ENCODE results near the gene AZIN2. TPM values are rescaled to one million over a fixed set of nuclear protein-coding genes. Genes with fewer than 3 reads are reported as not detected.

AZIN2 gene
- 9.6 to 15.1 TPM (median 14.4 TPM) in 3 replicates for total RNA-seq

DNA sequence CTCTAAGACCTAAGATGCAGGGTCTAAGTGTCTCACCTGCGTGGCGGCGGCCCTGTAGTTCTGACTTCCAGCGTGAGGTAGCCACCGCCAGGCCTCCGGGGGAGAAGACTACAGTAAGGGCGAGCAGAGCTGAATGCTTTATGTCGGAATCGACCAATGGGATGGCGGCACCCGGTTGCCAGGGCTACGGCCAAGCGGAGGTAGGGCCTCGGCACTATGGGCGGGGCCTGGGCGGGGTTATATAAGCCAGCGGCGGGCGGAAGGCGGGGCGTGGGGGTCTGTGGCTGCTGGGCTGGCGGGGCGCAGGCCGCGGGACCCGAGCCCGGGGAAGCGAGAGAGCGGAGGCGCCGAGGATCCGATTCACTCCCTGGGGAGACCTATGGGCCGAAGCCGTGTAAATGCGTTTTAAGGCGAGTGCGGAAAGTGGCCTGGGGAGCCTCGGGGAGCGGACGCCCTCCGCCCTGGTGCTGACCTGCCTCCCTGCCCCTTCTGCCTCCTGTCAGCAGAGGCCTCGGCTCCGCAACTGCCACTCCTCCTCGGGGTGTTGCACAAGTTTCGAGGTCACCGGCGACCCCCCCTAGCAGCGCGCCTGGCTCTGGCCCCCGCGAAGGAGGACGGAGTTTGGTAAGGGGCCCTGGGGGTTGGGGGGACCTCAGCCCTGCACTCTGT, at the start of gene AZIN2:
TSS of gene AZIN2 (plus strand) at position 269 of the 669 bp plus-strand sequence. CDS start 1,097 bp downstream, outside the sequence.
- Mint-ChIP-seq H3K36me3 (no peaks in the 10 kb centered on the region), H3K27me3 (ENCODE audit: low read depth) (peaks cover 15% of the 10 kb centered on the region), H3K27ac (peak within 1 kb of the TSS; percentile 39), H3K4me1 (peaks cover 13% of the 10 kb centered on the region), H3K4me3 (peak within 1 kb of the TSS; percentile 69), H3K9me3 (no peaks in the 10 kb centered on the region)
- peak; percentile 98 to 99 for DNase-seq (ENCODE audit: low spot score in 2 of 2, unreplicated experiment in 2 of 2)
- TF ChIP-seq, protein P1, sequence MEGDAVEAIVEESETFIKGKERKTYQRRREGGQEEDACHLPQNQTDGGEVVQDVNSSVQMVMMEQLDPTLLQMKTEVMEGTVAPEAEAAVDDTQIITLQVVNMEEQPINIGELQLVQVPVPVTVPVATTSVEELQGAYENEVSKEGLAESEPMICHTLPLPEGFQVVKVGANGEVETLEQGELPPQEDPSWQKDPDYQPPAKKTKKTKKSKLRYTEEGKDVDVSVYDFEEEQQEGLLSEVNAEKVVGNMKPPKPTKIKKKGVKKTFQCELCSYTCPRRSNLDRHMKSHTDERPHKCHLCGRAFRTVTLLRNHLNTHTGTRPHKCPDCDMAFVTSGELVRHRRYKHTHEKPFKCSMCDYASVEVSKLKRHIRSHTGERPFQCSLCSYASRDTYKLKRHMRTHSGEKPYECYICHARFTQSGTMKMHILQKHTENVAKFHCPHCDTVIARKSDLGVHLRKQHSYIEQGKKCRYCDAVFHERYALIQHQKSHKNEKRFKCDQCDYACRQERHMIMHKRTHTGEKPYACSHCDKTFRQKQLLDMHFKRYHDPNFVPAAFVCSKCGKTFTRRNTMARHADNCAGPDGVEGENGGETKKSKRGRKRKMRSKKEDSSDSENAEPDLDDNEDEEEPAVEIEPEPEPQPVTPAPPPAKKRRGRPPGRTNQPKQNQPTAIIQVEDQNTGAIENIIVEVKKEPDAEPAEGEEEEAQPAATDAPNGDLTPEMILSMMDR (IDR thresholded peaks at IDR 0.05; ENCODE audit: unreplicated experiment), result no peak

DNA sequence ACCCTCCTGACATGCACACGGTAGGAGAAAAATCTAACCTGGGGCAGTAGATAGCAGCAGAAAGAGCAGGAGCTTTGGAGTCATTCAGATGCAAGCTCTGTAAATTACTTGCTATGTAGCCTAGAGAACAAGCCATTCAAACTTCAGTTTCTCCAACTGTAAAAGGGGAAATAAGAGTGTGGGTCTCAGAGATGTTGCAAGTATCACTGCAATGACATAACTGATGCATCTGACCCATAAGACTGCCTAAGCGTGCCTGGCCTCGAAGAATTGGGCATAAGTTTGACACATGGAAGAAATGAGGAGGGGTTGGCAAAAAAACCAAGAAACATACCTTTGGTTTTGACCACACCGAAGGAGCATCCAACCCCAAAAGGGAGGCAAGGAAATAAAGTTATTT, 49.4 kb upstream of the AZIN2 start:
- Mint-ChIP-seq H3K27ac (no peak overlapping the region), H3K4me3 (no peak overlapping the region), H3K9me3 (no peaks in the 10 kb centered on the region), H3K36me3 (no peaks in the 10 kb centered on the region), H3K27me3 (ENCODE audit: low read depth) (no peaks in the 10 kb centered on the region), H3K4me1 (peaks cover 26% of the 10 kb centered on the region)
- DNase-seq (ENCODE audit: low spot score in 2 of 2, unreplicated experiment in 2 of 2), result no peak
- TF ChIP-seq, protein P1 (IDR thresholded peaks at IDR 0.05; ENCODE audit: unreplicated experiment), result no peak

- peaks cover 32% of the 10 kb centered on the region for H3K4me1 Mint-ChIP-seq
- TF ChIP-seq, protein P1 (IDR thresholded peaks at IDR 0.05; ENCODE audit: unreplicated experiment), result no peak
- no peak overlapping the region for H3K4me3 Mint-ChIP-seq
- DNase-seq (ENCODE audit: low spot score in 2 of 2, unreplicated experiment in 2 of 2), result no peak
- no peak overlapping the region for H3K27ac Mint-ChIP-seq
- no peaks in the 10 kb centered on the region for H3K27me3 Mint-ChIP-seq (ENCODE audit: low read depth)
- no peaks in the 10 kb centered on the region for H3K36me3 Mint-ChIP-seq
- no peaks in the 10 kb centered on the region for H3K9me3 Mint-ChIP-seq
Measured at GRCh38 chr1:33032126-33032869, 48.7 kb upstream of the AZIN2 start.

GRCh38 chr1:33036051-33036525, 44.9 kb upstream of the AZIN2 start:
- Mint-ChIP-seq H3K9me3 (no peaks in the 10 kb centered on the region), H3K27ac (peak overlapping the region; percentile 87), H3K27me3 (ENCODE audit: low read depth) (no peaks in the 10 kb centered on the region), H3K4me3 (peak overlapping the region; percentile 91), H3K36me3 (no peaks in the 10 kb centered on the region), H3K4me1 (peaks cover 26% of the 10 kb centered on the region)
- TF ChIP-seq, protein P1 (IDR thresholded peaks at IDR 0.05; ENCODE audit: unreplicated experiment), result no peak
- no peak for DNase-seq (ENCODE audit: low spot score in 2 of 2, unreplicated experiment in 2 of 2)

DNA sequence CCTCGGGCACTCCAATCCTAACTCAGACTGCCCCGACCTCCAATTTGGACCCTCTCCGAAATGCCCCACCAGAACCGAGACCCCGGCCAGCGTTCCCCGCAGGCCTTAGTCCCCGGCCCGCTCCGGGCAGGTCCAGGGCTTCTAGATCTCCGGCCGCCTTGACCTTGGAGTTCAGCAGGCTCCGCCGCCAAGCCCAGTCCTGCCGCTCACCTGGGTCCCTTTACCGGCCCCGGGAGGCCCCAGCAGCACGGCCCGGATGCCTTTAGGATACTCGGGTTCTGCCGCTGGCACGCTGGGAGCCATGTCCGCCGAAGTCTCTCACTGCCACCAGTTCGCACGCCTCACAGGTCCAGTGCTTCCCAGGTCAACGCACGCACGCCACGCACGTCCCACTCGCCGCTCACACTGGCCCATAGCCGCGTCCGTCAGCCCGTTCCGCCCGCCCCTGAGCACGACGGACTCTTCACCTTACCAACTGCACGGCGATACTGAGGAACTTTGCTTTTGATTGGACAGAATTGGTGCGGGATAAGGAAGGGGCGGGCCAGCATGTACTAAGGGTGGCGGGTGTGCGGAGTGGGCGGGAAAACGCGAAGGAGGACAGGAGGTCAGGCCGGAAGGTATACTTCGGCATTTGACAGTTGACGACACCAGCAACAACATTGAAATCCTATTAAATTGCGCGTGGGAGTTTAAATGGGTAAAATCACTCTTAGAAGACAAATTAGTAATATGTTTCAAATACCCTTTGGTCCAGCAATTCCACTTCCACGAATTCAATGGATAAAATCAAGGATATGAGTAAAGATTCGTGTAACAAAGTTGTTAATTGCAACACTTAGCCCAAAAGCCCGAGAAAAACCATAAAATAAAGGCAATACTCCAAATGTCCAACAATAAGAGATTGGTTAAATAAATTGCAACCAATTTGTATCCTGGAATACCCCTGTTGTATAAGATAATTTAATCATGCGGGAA, 44.1 kb upstream of the AZIN2 start, which contains the start of gene AK2:
TSS of gene AK2 (minus strand) at position 358 of the 978 bp plus-strand sequence. CDS start at position 303, 55 bp downstream.
- H3K36me3 Mint-ChIP-seq, result no peaks in the 10 kb centered on the region
- H3K27me3 Mint-ChIP-seq (ENCODE audit: low read depth), result no peaks in the 10 kb centered on the region
- peaks cover 25% of the 10 kb centered on the region for H3K4me1 Mint-ChIP-seq
- peak within 1 kb of the TSS; percentile 91 for H3K4me3 Mint-ChIP-seq
- H3K9me3 Mint-ChIP-seq, result no peaks in the 10 kb centered on the region
- peak; percentile 81 to 91 for DNase-seq (ENCODE audit: low spot score in 2 of 2, unreplicated experiment in 2 of 2)
- H3K27ac Mint-ChIP-seq, result peak within 1 kb of the TSS; percentile 87
- TF ChIP-seq, protein P1 (IDR thresholded peaks at IDR 0.05; ENCODE audit: unreplicated experiment), result no peak
